ENCODE measurements around the gene NACC2. TPM values are rescaled to one million over a fixed set of nuclear protein-coding genes. Genes with fewer than 3 reads are reported as not detected.

The NACC2 gene
- total RNA-seq, 6 experiments from 2014 or later: 38.2 to 46.7 (median 40.2) TPM

- DNase-seq: no peak
- no peaks in the 10 kb centered on the region for H3K9me3 Mint-ChIP-seq
- H3K27ac Mint-ChIP-seq: no peak overlapping the region
- peaks cover 5% of the 10 kb centered on the region; the same call in 1 of the 2 replicates for H3K4me1 Mint-ChIP-seq (ENCODE audit: low read depth)
- H3K36me3 Mint-ChIP-seq (ENCODE audit: low read depth): peaks cover 8% of the 10 kb centered on the region; the same call in 1 of the 2 replicates
- no peaks in the 10 kb centered on the region; the same call in 1 of the 2 replicates for H3K27me3 Mint-ChIP-seq (ENCODE audit: insufficient read depth)
- no peak for TF ChIP-seq CTCF (IDR thresholded peaks at IDR 0.05)
- H3K4me3 Mint-ChIP-seq: no peak overlapping the region
Observed at GRCh38 chr9:136078024-136078423, 17.1 kb downstream of the NACC2 start.

DNA sequence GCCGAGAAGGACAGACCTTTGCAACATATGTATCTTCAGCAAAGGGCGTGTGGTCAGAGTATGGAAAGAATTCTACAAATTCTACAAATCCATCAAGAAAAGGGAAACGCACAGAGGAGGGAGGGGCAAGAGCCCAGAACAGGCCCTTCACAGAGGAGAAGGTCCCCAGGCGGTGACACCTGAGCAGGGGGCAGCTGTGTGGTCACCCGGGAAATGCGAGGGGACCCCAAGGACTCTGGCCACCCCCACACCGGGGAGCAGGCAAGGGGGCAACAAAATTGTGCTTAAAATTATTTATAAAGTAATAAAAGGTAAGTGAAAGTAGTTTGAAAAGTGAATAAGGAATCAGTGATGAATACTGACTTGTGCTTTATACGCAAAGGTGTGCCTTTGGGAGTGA lies 17.6 kb downstream of the NACC2 start:
- Mint-ChIP-seq H3K4me1 (ENCODE audit: low read depth) (peaks cover 5% of the 10 kb centered on the region; the same call in 1 of the 2 replicates), H3K27ac (no peak overlapping the region), H3K9me3 (no peaks in the 10 kb centered on the region), H3K4me3 (no peak overlapping the region), H3K36me3 (ENCODE audit: low read depth) (peaks cover 8% of the 10 kb centered on the region; the same call in 1 of the 2 replicates), H3K27me3 (ENCODE audit: insufficient read depth) (no peaks in the 10 kb centered on the region; the same call in 1 of the 2 replicates)
- TF ChIP-seq CTCF (IDR thresholded peaks at IDR 0.05): no peak
- no peak for DNase-seq

GRCh38 chr9:136075881-136076678 lies 19.0 kb downstream of the NACC2 start:
- no peak overlapping the region for H3K27ac Mint-ChIP-seq
- no peak for DNase-seq
- no peak overlapping the region for H3K4me3 Mint-ChIP-seq
- TF ChIP-seq CTCF (IDR thresholded peaks at IDR 0.05): no peak
- no peaks in the 10 kb centered on the region; the same call in 1 of the 2 replicates for H3K27me3 Mint-ChIP-seq (ENCODE audit: insufficient read depth)
- H3K9me3 Mint-ChIP-seq: no peaks in the 10 kb centered on the region
- H3K4me1 Mint-ChIP-seq (ENCODE audit: low read depth): peaks cover 5% of the 10 kb centered on the region; the same call in 1 of the 2 replicates
- H3K36me3 Mint-ChIP-seq (ENCODE audit: low read depth): peaks cover 8% of the 10 kb centered on the region; the same call in 1 of the 2 replicates

DNA sequence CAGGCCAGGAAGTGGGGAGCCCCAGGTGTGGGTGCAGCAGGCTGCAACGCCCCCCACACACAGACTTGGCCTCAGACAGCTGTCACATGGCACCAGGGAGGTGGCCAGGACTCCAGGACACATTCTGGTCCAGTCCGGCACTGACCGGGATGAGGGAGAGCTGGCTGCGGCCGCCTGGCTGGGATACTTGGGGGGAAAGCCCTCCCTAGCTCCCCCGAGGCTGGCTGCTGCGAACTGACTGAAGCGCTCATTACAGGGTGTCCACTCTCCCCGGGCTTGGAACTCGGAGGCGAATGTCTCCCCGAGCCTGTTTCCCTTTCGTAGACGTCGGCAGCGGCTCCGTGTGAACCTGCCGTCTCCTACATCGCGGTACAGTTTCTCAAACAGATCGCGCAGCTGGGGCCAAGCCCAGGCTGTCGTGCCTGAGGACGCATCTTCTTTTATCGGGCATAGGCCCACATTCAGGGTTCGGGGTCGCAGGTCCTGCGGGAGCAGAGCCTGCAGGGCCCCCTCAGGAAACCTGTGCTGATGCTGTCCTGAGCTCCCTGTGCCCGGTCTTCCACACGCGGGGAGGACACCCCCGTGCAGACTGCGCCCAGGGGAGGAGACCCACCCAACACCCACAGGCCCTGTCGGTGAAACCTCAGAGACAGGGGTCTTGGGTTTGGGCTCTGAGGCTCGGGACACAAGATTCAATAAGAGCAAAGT lies 19.8 kb downstream of the NACC2 start:
- no peaks in the 10 kb centered on the region; the same call in 1 of the 2 replicates for H3K27me3 Mint-ChIP-seq (ENCODE audit: insufficient read depth)

More for the DNA sequence above, 19.8 kb downstream of the NACC2 start:
- H3K4me3 Mint-ChIP-seq: no peak overlapping the region; the same call in 1 of the 2 replicates
- DNase-seq: no peak
- no peak overlapping the region for H3K27ac Mint-ChIP-seq
- no peak for TF ChIP-seq CTCF (IDR thresholded peaks at IDR 0.05)
- H3K9me3 Mint-ChIP-seq: no peaks in the 10 kb centered on the region
- H3K4me1 Mint-ChIP-seq (ENCODE audit: low read depth): peaks cover 5% of the 10 kb centered on the region; the same call in 1 of the 2 replicates
- peaks cover 12% of the 10 kb centered on the region; the same call in 1 of the 2 replicates for H3K36me3 Mint-ChIP-seq (ENCODE audit: low read depth)

Data from HFFc6 (cell line).